ENCODE measurements around the gene USP9X.
A peak's percentile ranks its signal among the peaks of the same experiment; 100 is the strongest.

USP9X gene

GRCh38 chrX:41084044-41084892, 977 bp upstream of the USP9X start (continued):
- TF ChIP-seq ZNF184 (tag by site-specific recombination; IDR thresholded peaks at IDR 0.05), result peak; percentile 57; the same call in 1 of the 2 replicates
- no peak for TF ChIP-seq ZNF560 (tag by site-specific recombination; IDR thresholded peaks at IDR 0.05; ENCODE audit: borderline replicate concordance)
- no peak for TF ChIP-seq PRDM2 (tag by site-specific recombination; IDR thresholded peaks at IDR 0.05; ENCODE audit: borderline replicate concordance)
- TF ChIP-seq ZNF350 (tag by site-specific recombination; IDR thresholded peaks at IDR 0.05), result peak; percentile 52; the same call in 1 of the 2 replicates
- no peak; the same call in 1 of the 2 replicates for TF ChIP-seq ZNF394 (tag by site-specific recombination; IDR thresholded peaks at IDR 0.05; ENCODE audit: borderline replicate concordance)
- TF ChIP-seq ZBTB1 (tag by site-specific recombination; IDR thresholded peaks at IDR 0.05), result peak; percentile 93
- no peak for TF ChIP-seq ZBTB7A (tag by site-specific recombination; IDR thresholded peaks at IDR 0.05; ENCODE audit: low read depth)
- peak; percentile 78; the same call in 1 of the 2 replicates for TF ChIP-seq ZNF76 (tag by site-specific recombination; IDR thresholded peaks at IDR 0.05; ENCODE audit: borderline replicate concordance, low read depth)
- TF ChIP-seq ZNF362 (tag by site-specific recombination; IDR thresholded peaks at IDR 0.05), result 0 out of 2 replicates have a peak, but pooled peaks have one; percentile 16
- TF ChIP-seq ZBTB17 (tag by site-specific recombination; IDR thresholded peaks at IDR 0.05), result no peak; the same call in 1 of the 2 replicates
- 0 out of 2 replicates have a peak, but pooled peaks have one; percentile 68 for TF ChIP-seq PRDM4 (tag by site-specific recombination; IDR thresholded peaks at IDR 0.05)
- TF ChIP-seq ZNF324 (tag by site-specific recombination; IDR thresholded peaks at IDR 0.05), result no peak
- no peak for TF ChIP-seq ZFP3 (tag by site-specific recombination; IDR thresholded peaks at IDR 0.05; ENCODE audit: low read depth)
- peak; percentile 61 for TF ChIP-seq MZF1 (tag by site-specific recombination; IDR thresholded peaks at IDR 0.05; ENCODE audit: borderline replicate concordance)
- TF ChIP-seq ZNF292 (tag by site-specific recombination; IDR thresholded peaks at IDR 0.05; ENCODE audit: borderline replicate concordance, low read depth), result no peak
- peak; percentile 55 for TF ChIP-seq ZNF518A (tag by site-specific recombination; conservative IDR thresholded peaks at IDR 0.05; ENCODE audit: low read depth)
- TF ChIP-seq HIC1 (tag by site-specific recombination; IDR thresholded peaks at IDR 0.05), result peak; percentile 97
- TF ChIP-seq ZNF701 (tag by site-specific recombination; IDR thresholded peaks at IDR 0.05), result no peak
- 0 out of 2 replicates have a peak, but pooled peaks have one; percentile 21 for TF ChIP-seq ZNF664 (tag by site-specific recombination; IDR thresholded peaks at IDR 0.05)
- TF ChIP-seq ZNF830 (tag by site-specific recombination; IDR thresholded peaks at IDR 0.05; ENCODE audit: low read depth), result no peak
